ENCODE results near the gene FAM120B.
"Not testable (repeated sequence)": the region's sequence is repeated elsewhere in the genome, so short reads cannot be mapped to it uniquely, and the experiment has no call there.

The FAM120B gene

GRCh38 chr6:170347091-170347490 lies 40.5 kb downstream of the FAM120B start:
- no peak for DNase-seq (ENCODE audit: low spot score)
- in situ Hi-C loops (cut with MboI; ENCODE audit: low sequenced_read_pairs, unreplicated experiment) = no loop called here
- TF ChIP-seq CTCF (IDR thresholded peaks at IDR 0.05; ENCODE audit: borderline replicate concordance, control extremely low read depth, extremely low read depth, insufficient read depth, missing control alignments) = no peak

GRCh38 chr6:170347975-170348374 lies 41.4 kb downstream of the FAM120B start:
- in situ Hi-C loops (cut with MboI; ENCODE audit: low sequenced_read_pairs, unreplicated experiment) = no loop called here
- no peak for TF ChIP-seq CTCF (IDR thresholded peaks at IDR 0.05; ENCODE audit: borderline replicate concordance, control extremely low read depth, extremely low read depth, insufficient read depth, missing control alignments)
- DNase-seq (ENCODE audit: low spot score) = no peak

GRCh38 chr6:170351456-170351855 lies 44.9 kb downstream of the FAM120B start:
- in situ Hi-C loops (cut with MboI; ENCODE audit: low sequenced_read_pairs, unreplicated experiment); DNase-seq (ENCODE audit: low spot score): not testable (repeated sequence)

GRCh38 chr6:170355190-170355589 lies 48.6 kb downstream of the FAM120B start:
- in situ Hi-C loops (cut with MboI; ENCODE audit: low sequenced_read_pairs, unreplicated experiment) = not testable (repeated sequence)

GRCh38 chr6:170355661-170356060 lies 49.1 kb downstream of the FAM120B start:
- no peak for TF ChIP-seq CTCF (IDR thresholded peaks at IDR 0.05; ENCODE audit: borderline replicate concordance, control extremely low read depth, extremely low read depth, insufficient read depth, missing control alignments)
- no peak for DNase-seq (ENCODE audit: low spot score)
- in situ Hi-C loops (cut with MboI; ENCODE audit: low sequenced_read_pairs, unreplicated experiment) = no loop called here

More at GRCh38 chr6:170355190-170355589, 48.6 kb downstream of the FAM120B start:
- DNase-seq (ENCODE audit: low spot score) = not testable (repeated sequence)

- in situ Hi-C loops (cut with MboI; ENCODE audit: low sequenced_read_pairs, unreplicated experiment) = no loop called here
- no peak for TF ChIP-seq CTCF (IDR thresholded peaks at IDR 0.05; ENCODE audit: borderline replicate concordance, control extremely low read depth, extremely low read depth, insufficient read depth, missing control alignments)
- DNase-seq (ENCODE audit: low spot score) = no peak
These were observed 51.3 kb downstream of the FAM120B start for GRCh38 chr6:170357812-170358211.

- TF ChIP-seq CTCF (IDR thresholded peaks at IDR 0.05; ENCODE audit: borderline replicate concordance, control extremely low read depth, extremely low read depth, insufficient read depth, missing control alignments) = no peak
- no peak for DNase-seq (ENCODE audit: low spot score)
- in situ Hi-C loops (cut with MboI; ENCODE audit: low sequenced_read_pairs, unreplicated experiment) = no loop called here
These were observed 51.9 kb downstream of the FAM120B start for GRCh38 chr6:170358496-170358895.

GRCh38 chr6:170360476-170360875 lies 53.9 kb downstream of the FAM120B start:
- DNase-seq (ENCODE audit: low spot score) = no peak
- in situ Hi-C loops (cut with MboI; ENCODE audit: low sequenced_read_pairs, unreplicated experiment) = no loop called here
- TF ChIP-seq CTCF (IDR thresholded peaks at IDR 0.05; ENCODE audit: borderline replicate concordance, control extremely low read depth, extremely low read depth, insufficient read depth, missing control alignments) = no peak
